Esophagus squamous epithelium (tissue), 5 donors: ENCODE data around the gene FAM228A. TPM values are rescaled to one million over a fixed set of nuclear protein-coding genes. Genes with fewer than 3 reads are reported as not detected.

Experiments
- DNase-seq: peaks from one replicate; lab custom pipeline; 2025; lab: John Stamatoyannopoulos, UW
- H3K27ac ChIP-seq, 4 donors: fragments of 200-600 bp; sonication (generic); one replicate each; pipeline ENCODE4 v1.5.1; 2016 to 2019; ENCODE audit warnings: mild to moderate bottlenecking in 1 of 4
- H3K27me3 ChIP-seq, 4 donors: fragments of 200-600 bp; sonication (generic); 1 replicate in 3 of 4; 2 replicates in 1 of 4; pipeline versions ENCODE4 v1.5.1 to v1.6.0; 2017 to 2021; ENCODE audit warnings: antibody characterized with exemption in 1 of 4
- H3K36me3 ChIP-seq, 3 donors: fragments of 200-600 bp; sonication (generic); one replicate each; pipeline ENCODE4 v1.5.1; 2016 to 2019
- H3K4me1 ChIP-seq, 3 donors: fragments of 200-600 bp; sonication (generic); one replicate each; pipeline ENCODE4 v1.5.1; 2017 to 2019
- H3K4me3 ChIP-seq, 4 donors: fragments of 200-600 bp; sonication (generic); 1 replicate in 3 of 4; 2 replicates in 1 of 4; pipeline ENCODE4 v1.5.1; 2016 to 2019; ENCODE audit warnings: mild to moderate bottlenecking in 2 of 4, moderate library complexity in 1 of 4
- H3K9me3 ChIP-seq, 3 donors: fragments of 200-600 bp; sonication (generic); one replicate each; pipeline ENCODE4 v1.5.1; 2016 to 2019
- POLR2A ChIP-seq, 4 donors: fragments of 450-650 bp; IDR thresholded peaks; one replicate each; pipeline ENCODE4 v1.6.1; 2017; ENCODE audit warnings: antibody characterized with exemption in 4 of 4, mild to moderate bottlenecking in 4 of 4, moderate library complexity in 3 of 4
- WGBS, 2 donors: methylation state at CpG; one replicate each; pipeline ENCODE4 v1.1.5; 2018; 5-methylcytosine and 5-hydroxymethylcytosine counted together
- intact Hi-C: fragments of 100-400 bp; cut with DNase I; formaldehyde crosslinking; loops from one replicate; pipeline ENCODE4 v1.15.0; 2022
- total RNA-seq, 4 donors: library from RNA; depleted of rRNA; stranded (reverse); fragments of >200 nt; gene quantifications; one replicate each; pipeline ENCODE4 v1.1.0, GENCODE V29; 2016
- TF ChIP-seq, protein P1 (sequence below), 6 experiments: fragments of 450-650 bp in 4 of 6; fragments of 200-600 bp in 2 of 6; sonication (generic) in 2 of 6; IDR thresholded peaks; one replicate each; pipeline ENCODE4 v1.5.1; 2016 to 2019; ENCODE audit warnings: antibody characterized with exemption in 6 of 6, mild to moderate bottlenecking in 4 of 6, moderate library complexity in 4 of 6
- donor health status: DM: yes; HTN: yes; CAD: no.

Gene FAM228A
- total RNA-seq, 4 donors from 2014 or later = 0.19 TPM; not detected in 2

GRCh38 chr2:24199968-24200590 lies 25.2 kb downstream of the FAM228A start:
- no peaks in the 10 kb centered on the region for H3K9me3 ChIP-seq
- H3K36me3 ChIP-seq = peaks cover 4 to 41% (median 8%) of the 10 kb centered on the region in 3 donors
- no peak for DNase-seq
- H3K27me3 ChIP-seq = no peaks in the 10 kb centered on the region
- 70 to 87% methylated on average over 9 to 12 of the region's 12 CpGs for WGBS, 2 donors
- intact Hi-C loops = no loop called here
- H3K4me3 ChIP-seq = no peak overlapping the region
- no peak overlapping the region for H3K27ac ChIP-seq
- no peaks in the 10 kb centered on the region for H3K4me1 ChIP-seq
- TF ChIP-seq POLR2A (IDR thresholded peaks at IDR 0.05) = no peak
- TF ChIP-seq, protein P1, sequence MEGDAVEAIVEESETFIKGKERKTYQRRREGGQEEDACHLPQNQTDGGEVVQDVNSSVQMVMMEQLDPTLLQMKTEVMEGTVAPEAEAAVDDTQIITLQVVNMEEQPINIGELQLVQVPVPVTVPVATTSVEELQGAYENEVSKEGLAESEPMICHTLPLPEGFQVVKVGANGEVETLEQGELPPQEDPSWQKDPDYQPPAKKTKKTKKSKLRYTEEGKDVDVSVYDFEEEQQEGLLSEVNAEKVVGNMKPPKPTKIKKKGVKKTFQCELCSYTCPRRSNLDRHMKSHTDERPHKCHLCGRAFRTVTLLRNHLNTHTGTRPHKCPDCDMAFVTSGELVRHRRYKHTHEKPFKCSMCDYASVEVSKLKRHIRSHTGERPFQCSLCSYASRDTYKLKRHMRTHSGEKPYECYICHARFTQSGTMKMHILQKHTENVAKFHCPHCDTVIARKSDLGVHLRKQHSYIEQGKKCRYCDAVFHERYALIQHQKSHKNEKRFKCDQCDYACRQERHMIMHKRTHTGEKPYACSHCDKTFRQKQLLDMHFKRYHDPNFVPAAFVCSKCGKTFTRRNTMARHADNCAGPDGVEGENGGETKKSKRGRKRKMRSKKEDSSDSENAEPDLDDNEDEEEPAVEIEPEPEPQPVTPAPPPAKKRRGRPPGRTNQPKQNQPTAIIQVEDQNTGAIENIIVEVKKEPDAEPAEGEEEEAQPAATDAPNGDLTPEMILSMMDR (IDR thresholded peaks at IDR 0.05) = no peak

DNA sequence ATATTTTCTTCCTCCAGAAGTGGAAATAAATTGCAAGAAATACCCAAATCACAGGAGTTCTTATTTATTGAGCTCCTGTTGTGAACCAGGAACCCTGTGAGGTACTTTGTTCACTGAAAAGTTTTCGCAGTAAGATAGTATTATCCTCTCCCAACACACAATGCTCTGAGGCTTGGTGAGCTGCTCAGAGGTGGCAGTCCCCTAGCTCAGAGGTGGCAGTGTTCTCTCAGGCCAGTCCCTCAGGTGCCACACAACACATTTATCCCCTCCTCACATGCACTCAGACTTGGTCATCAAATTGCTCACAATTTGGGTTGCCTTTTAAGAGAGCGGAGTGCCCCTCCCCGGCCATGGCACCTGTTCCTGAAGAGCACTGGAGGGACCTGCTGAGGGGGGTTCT lies 25.9 kb downstream of the FAM228A start:
- WGBS, 2 donors = 88 to 97% methylated on average over 1 to 2 of the region's 3 CpGs
- H3K27me3 ChIP-seq = no peaks in the 10 kb centered on the region
- H3K27ac ChIP-seq = no peak overlapping the region
- H3K9me3 ChIP-seq = no peaks in the 10 kb centered on the region
- peaks cover 8 to 49% (median 9%) of the 10 kb centered on the region in 3 donors for H3K36me3 ChIP-seq
- DNase-seq = no peak
- H3K4me1 ChIP-seq = no peaks in the 10 kb centered on the region
- H3K4me3 ChIP-seq = no peak overlapping the region
- intact Hi-C loops = no loop called here
- TF ChIP-seq, protein P1 (IDR thresholded peaks at IDR 0.05) = no peak
- no peak for TF ChIP-seq POLR2A (IDR thresholded peaks at IDR 0.05)

- no peak overlapping the region for H3K4me3 ChIP-seq
- H3K9me3 ChIP-seq = no peaks in the 10 kb centered on the region
- peaks cover 12 to 73% (median 19%) of the 10 kb centered on the region in 3 donors for H3K36me3 ChIP-seq
- 78 to 85% methylated on average over 14 to 18 of the region's 19 CpGs for WGBS, 2 donors
- no peaks in the 10 kb centered on the region for H3K4me1 ChIP-seq
- no peaks in the 10 kb centered on the region for H3K27me3 ChIP-seq
- H3K27ac ChIP-seq = no peak overlapping the region
- intact Hi-C loops = no loop called here
- TF ChIP-seq, protein P1 (IDR thresholded peaks at IDR 0.05) = no peak
- TF ChIP-seq POLR2A (IDR thresholded peaks at IDR 0.05) = no peak
- no peak for DNase-seq
Observed at GRCh38 chr2:24203029-24203786, 28.4 kb downstream of the FAM228A start.

DNA sequence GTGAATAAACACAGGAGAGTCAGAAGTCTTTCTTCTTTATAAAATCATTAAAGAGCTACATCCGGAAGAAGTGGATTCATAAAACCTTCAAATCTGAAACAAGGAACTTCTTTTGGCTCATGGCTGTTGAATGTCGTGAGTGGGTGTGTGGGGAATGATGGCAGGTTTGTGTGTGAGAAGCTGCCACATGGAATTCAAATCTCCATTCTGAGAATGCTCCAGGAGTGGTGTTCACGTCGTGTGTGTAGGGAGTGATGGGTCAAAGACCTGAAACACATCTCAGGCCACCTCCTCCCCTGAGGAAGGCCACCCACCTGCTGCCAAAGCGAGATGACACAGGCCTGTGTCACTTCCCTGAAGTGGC lies 28.9 kb downstream of the FAM228A start:
- DNase-seq = no peak
- 83 to 97% methylated on average over 4 to 5 of the region's 5 CpGs for WGBS, 2 donors
- Histone ChIP-seq H3K27me3 (no peaks in the 10 kb centered on the region), H3K9me3 (no peaks in the 10 kb centered on the region), H3K4me1 (no peaks in the 10 kb centered on the region), H3K27ac (no peak overlapping the region), H3K4me3 (no peak overlapping the region), H3K36me3 (peaks cover 17 to 78% (median 24%) of the 10 kb centered on the region in 3 donors)
- TF ChIP-seq, protein P1 (IDR thresholded peaks at IDR 0.05) = no peak
- TF ChIP-seq POLR2A (IDR thresholded peaks at IDR 0.05) = no peak
- intact Hi-C loops = no loop called here

GRCh38 chr2:24204505-24204904 lies 29.7 kb downstream of the FAM228A start:
- H3K9me3 ChIP-seq = no peaks in the 10 kb centered on the region
- H3K27ac ChIP-seq = no peak overlapping the region
- WGBS, 2 donors = 90 to 98% methylated on average over 5 to 7 of the region's 12 CpGs
- no peak for DNase-seq
- H3K4me3 ChIP-seq = no peak overlapping the region
- no peaks in the 10 kb centered on the region for H3K4me1 ChIP-seq
- H3K36me3 ChIP-seq = peaks cover 19 to 86% (median 31%) of the 10 kb centered on the region in 3 donors
- no peaks in the 10 kb centered on the region for H3K27me3 ChIP-seq
- intact Hi-C loops = no loop called here
- TF ChIP-seq, protein P1 (IDR thresholded peaks at IDR 0.05) = no peak
- TF ChIP-seq POLR2A (IDR thresholded peaks at IDR 0.05) = no peak
